Fibroblast of skin of left quadriceps (primary cell): ENCODE measurements around the gene TRAF5.
"Not testable (repeated sequence)": the region's sequence is repeated elsewhere in the genome, so short reads cannot be mapped to it uniquely, and the experiment has no call there.

Source experiments
- DNase-seq, 2 experiments: peaks; one replicate each; pipeline ENCODE4 v3.0.0-alpha.2; 2013; ENCODE audit warnings: low read depth in 2 of 2

Gene TRAF5, protein sequence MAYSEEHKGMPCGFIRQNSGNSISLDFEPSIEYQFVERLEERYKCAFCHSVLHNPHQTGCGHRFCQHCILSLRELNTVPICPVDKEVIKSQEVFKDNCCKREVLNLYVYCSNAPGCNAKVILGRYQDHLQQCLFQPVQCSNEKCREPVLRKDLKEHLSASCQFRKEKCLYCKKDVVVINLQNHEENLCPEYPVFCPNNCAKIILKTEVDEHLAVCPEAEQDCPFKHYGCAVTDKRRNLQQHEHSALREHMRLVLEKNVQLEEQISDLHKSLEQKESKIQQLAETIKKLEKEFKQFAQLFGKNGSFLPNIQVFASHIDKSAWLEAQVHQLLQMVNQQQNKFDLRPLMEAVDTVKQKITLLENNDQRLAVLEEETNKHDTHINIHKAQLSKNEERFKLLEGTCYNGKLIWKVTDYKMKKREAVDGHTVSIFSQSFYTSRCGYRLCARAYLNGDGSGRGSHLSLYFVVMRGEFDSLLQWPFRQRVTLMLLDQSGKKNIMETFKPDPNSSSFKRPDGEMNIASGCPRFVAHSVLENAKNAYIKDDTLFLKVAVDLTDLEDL

DNA sequence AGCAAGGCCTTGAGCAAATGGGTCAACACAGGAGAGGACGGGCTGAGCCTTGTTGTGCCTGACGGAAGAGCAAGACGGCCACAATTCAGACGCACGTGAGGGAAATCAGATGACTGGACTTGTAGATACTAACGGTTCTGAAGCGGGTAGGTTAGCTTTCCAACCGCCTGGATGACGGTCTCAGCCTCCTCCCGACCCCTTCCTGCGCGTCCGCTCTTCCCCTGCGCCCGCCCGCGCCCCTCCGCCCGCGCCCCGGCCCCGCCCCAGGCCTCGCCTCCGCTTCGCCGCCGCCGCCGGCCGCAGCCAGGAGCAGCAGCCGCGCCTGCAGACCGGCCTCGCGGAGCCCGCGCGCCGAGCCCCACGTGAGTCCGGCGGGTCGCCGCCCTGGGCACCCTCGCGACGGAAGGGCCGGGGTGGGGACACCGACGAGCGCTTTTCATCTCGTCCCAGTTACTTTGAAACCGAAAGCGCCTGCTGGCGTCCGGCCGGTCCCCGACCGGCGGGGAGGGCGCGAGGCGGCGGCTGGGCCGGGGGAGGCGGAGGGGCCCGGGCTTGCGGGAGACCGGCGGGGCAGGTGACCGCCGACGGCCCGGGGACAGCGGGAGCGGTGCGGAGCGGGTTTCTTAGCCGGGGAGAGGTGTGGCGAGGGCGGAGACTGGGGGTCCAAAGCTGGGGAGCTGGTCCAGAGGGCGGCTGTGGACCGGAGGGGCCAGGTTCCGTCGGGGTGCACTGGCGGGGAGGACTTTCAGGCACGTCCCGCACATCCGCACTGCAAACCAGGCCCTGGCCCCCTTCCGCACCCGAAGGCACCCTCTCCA, at the start of gene TRAF5:
Gene TRAF5 (plus strand): TSS at position 306 of the 818 bp plus-strand sequence. CDS start 26,407 bp downstream, outside the sequence.
- DNase-seq = peak in 1 of 2 experiments; percentile 10

DNA sequence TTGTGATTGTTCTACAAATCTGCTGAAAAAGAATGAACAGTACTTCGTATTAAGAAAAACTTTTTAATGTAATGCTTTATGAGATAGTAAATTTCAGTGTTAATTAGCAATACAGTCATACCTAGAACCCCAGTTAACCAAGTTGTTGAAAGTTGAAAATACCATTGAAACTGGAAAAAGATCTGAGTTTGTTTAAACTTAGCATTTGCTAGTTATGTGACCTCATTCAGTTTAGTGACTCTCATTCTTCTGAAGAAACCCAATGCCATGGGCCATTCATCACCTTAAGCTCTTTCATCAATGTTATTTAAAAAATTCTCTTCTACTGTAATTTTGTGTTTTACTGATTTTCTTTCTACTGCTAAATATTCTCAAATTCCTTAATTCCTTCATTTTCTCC, 47.3 kb upstream of the TRAF5 start:
- DNase-seq = no peak

DNA sequence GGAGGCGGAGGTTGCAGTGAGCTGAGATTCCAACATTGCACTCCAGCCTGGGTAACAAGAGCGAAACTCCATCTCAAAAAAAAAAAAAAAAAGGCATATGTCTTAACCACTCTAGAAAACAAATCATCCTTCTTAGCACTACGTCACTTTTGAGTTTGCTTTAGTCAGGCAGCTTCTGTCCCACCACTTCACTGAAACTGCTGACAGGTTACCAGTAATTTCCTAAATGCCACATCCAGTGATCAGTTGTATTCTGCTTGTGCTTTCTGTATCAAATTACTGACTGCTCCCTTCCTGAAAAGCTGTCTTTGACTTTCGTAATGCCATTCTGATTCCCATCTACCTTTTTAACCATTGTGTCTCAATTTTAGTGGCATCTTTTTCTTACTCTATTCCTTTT, 45.7 kb upstream of the TRAF5 start:
- DNase-seq = no peak

DNA sequence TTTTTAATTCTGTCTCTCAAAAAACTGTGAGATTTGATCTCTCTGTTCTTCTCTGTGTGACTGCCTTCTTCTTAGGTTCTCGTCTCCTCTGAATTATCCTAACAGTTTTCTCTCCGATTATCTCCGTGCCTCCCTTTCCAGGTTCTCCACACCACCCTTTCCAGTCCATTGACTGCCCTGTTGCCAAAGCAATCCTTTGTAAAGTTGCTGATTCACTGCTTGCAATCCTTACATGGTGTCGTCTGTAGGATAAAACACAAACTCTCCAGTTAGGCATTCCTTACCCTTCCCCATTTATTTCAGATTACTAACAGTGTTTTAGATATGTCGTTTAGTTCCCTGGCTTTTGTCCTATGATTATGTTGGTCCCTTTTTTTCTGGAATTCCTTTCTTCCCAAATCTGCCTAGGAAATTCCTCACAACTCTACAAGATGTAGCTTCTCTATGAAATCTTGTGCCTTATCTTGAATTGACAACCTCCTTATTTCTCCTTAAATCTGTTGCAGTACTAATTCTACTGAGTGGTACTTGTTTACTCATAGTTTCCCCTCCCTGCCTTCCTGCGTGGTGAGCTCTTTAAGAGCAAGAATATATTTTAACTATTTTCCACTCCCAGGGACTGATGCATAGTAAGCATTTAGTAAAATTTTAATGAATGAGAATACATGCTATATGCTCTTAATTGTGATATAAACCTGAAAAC, 45.2 kb upstream of the TRAF5 start:
- DNase-seq = no peak

DNA sequence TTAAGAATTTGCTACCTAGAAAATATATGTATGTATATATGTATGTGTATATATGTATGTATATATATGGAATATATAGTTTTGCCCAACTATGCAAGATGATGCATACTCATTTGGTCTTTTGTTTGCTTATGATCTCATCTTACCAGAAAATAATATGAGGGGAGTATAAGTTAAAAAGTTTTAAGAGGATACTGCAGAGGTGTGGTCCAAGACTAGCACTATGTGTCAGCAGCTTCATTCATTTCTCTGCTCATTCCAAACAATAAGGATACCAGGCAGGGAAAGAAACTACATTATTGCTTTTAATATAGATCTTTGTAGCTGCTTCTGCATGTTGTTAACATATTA, 44.6 kb upstream of the TRAF5 start:
- DNase-seq = no peak

DNA sequence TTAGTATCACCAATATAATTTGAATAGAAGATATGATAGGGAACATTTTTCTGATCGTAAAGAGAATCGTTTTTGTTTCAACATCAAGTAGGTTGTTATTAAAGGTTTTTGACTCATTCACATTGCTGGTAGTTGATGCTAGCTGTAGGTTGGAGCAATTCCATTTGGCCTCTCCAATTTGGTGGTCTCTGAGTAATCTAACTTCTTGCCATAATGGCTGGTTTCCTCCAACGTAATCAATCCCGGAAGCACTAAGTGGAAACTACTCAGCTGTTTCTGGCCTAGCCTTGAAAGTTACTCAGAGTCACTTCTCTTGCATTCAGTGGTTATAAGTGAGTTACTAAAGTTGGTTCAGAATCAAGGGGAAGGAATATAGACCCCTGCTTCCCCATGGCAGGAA, 41.4 kb upstream of the TRAF5 start:
- DNase-seq = no peak

DNA sequence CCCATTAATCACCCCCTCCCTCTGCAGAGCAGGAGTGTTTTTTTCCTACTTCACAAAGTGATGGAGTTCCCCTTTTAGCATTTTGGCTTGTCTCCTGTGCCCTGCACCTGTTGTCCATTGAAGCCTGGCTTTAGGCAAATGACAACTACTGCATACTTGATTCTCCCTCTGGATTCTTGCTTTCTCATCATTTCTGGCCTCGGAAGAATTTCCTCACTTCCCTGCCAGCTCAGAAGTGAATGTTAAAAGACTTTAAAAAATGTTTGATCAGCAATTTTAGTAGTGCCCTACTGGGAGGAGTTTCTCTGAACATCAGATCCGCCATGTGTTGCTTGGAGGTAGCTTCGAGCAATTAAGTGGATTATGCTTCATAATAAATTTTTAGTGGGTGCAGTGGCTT, 39.4 kb upstream of the TRAF5 start:
- no peak for DNase-seq

DNA sequence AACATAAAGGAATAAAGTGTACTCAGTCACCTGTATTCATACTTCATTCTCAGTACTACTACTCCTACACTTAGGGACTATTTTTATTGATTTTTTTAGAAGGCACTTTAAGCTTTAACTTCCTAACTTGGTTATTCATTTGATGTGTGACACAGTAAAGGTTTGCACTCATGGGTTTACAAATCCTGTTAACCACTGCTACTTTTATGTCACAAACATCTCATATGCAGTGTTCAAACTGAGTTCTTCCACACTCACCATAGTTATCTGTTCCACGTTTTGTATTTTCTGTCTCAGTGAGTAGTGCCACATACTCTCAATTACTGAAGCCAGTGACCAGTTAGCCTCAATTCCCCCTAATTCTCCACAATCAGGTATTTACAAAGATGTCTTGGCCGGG, 34.2 kb upstream of the TRAF5 start:
- DNase-seq = no peak

DNA sequence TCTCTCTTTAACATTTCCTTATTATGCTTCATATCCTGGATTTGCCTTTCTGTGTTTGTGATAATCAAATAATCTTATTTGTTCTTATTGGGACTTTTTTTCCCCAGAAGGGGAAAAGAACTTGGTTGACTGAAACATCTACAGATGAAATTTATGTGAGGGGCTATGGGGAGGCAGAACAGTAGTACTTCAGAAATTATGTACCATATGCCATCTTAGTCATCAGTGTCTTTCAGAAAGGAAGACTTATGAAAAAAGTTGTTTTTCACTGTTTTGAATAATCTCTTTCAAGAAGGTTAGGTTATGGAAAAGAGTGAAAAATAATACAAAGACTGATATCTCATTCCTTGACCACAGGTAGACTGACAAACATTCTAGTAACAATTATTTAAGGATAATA, 30.2 kb upstream of the TRAF5 start:
- no peak for DNase-seq

DNA sequence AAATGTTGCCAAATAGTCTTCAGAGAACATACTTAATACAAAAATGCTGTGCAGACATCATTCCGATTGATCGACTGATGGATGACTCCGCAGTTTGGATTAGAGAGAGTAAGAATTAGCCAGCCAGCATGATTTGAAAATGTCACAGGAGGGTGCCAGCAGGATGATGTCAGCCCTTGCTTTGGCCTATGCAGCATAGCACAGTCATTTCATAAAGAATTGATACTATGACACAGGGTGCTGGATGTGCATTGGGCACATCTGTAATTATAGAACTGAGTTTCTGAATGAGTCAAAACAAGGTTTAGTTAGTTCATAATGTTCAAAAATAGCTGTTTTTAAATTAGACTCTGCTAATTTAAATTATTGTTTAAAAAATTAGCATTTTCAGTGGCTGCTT, 21.6 kb upstream of the TRAF5 start:
- no peak for DNase-seq

DNA sequence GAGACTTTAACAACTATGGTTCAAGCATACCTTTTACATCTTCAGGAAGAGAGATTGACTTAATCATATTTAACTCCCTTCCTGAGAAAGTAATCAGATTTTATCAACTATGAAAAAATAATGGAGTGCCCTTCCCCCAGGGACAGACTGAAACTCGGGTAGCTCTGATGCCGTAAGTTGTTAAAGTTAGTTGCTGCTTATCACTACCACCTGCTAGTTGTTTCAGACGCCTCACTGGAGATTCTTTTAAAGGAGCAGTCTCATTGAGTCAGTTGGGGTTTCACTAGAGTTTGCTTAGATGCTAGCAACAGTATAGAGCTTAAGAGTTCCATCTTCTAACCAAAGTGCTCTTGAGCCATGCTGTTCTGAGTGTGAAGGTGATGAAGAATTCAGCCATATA, 17.0 kb upstream of the TRAF5 start:
- DNase-seq = no peak

DNA sequence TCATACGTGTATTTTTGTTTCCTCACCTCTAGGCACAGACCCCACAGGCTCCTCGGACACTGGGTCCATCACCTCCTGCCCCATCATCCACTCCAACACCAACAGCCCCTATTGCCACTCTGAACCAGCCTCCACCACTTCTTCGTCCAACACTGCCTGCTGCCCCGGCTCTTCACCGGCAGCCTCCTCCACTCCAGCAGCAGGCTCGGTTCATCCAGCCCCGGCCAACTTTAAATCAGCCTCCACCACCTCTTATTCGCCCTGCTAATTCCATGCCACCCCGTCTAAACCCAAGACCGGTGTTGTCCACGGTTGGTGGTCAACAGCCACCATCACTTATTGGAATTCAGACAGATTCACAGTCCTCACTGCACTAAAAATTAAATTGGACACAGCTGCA, 13.2 kb upstream of the TRAF5 start:
- DNase-seq = no peak

DNA sequence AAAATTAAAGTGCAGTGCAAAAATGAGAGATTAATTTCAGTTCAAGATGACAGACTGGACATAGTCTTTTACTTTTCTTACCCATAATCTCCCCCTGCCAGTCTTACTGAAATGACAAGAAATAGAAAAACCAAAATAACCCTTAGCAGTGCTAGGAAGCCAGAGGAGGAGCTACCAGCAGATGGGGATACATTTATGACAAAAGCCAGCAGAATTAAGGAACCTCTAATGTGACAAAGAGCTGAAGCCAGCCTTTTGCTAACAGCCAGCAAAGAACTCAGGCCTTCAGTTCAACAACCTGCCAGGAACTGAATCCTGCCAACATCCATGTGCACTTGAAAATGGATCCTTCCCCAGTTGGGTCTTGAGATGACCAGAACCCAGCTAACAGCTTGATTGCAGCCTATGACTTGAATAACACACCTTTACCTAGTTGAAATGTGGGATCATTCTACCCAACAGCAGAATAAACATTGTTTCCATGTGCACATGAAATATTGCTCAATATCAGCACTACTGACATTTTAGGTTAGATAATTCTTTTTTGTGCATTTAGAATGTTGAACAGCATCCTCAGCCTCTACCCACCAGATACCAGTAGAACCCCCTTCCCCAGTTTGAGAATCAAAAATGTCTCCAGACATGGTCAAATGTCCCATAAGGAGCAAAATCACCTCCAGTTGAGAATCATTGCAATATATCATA, 7.9 kb upstream of the TRAF5 start:
- DNase-seq = no peak

DNA sequence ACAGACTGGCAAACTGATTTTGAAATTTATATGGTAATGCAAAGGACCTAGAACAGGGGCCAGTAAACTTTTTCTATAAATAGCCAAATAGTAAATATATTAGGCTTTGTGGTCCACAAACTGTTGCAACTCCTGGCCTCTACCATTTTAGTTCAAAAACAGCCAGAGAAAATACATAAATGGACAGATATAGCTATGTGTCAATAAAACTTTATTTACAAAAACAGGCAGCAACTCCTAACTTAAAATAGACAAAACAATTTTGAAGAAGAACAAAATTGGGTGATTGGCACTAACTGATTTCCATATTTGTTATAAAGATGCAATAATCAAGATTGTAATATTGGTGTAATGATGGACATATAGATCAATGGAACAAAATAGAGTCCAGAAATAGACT, 6.7 kb upstream of the TRAF5 start:
- DNase-seq = no peak

DNA sequence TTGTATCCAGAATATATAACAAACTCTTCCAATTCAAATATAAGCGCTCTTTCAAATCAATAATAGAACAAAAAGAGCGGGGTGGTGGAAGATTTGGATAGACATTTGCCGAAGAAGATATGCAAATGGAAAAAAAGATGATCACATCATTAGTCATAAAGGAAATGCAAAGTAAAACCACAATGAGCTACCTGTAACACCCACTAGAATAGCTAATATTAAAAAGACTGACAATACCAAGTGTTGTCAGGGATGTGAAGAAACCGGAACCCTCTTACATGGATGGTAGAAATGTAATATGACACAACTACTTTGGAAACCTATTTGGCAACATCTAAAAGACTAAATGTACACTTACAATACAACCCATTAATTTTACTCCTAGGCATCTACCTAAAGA, 5.7 kb upstream of the TRAF5 start:
- no peak for DNase-seq

DNA sequence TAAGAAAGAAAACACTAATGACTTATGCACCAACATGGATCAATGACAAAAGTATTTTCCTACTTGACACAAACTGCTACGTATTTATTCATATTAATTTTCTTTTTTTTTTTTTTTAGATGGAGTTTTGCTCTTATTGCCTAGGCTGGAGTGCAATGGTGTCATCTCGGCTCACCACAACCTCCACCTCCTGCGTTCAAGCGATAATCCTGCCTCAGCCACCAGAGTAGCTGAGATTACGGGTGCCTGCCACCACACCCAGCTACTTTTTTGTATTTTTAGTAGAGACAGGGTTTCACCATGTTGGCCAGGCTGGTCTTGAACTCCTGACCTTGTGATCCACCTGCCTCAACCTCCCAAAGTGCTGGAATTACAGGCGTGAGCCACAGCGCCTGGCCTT, 5.0 kb upstream of the TRAF5 start:
- not testable (repeated sequence) for DNase-seq

DNA sequence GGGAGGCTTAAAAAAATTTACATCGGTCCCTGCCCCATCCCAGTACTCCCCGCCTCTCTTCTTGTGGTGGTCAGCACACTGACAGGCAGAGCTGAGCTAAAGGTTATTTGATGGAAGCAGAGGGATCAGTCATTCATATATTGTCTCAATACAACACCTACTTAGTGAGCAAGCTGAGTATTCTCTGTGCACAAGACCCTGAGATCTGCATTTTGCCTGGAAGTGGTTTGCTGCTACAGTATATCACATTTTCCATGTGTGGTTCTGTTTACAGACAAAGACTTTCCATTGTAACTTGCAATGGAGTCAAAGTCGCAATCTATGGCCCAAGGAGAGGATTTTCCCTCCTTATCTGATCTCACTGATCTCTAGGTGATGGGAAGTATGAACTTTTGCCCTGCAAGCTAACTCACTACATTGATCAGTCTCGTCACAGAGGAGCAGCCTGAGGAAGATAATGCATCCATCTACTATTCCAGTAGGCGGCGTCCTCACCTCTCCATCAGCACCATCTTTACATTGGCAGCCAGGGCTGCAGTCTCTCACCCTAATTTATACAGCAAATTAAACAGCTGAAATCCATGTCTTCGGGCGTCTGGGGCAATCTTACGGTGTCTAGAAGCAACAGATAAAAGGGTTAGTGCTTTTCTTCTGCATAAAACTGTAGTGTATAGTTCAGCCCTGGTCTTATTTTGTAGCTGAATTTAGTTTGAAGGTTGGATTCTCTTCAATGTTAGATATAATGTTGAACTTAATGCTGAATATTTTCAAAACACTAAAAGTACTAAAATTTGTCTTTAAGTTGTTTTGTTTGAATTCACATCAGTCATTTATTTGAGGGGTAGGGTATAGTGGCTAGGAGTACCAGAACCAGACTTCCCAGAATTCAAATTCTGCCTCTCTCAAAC, 3.2 kb upstream of the TRAF5 start:
- DNase-seq = peak; percentile 22 to 32

DNA sequence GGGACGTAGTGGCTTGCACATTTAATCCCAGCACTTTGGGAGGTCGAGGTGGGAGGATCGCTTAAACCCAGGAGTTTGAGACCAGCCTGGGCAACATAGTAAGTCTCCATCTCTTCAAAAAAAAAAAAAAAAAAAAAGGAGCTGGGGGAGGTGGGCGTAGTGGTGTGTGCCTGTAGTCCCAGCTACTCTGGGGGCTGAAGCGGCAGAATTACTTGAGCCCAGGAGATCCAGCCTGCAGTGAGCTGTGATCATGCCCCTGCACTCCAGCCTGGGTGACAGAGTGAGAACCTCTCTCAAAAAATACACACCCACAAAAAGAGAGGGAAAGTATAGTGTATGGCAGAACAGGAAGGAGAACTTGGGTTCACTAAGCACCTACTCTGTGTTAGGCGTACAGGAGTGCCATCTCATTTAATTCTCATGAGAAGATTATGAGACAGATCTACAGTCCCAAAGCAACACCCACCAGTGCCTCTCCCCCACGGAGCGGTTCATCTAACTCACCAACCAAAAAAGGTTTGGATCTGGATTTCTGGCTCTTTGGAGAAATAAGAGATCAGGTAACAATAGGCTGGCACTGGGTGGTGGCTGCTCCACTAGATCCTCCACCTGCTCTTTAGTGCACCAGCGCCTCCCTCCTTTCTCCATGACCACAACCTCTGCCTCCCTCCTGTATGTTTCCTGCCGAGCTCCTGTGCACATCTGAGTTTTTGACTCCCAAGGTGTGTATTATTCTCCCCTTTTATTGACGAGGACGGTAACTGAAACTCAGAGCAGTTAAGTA, 1.4 kb upstream of the TRAF5 start:
- no peak for DNase-seq

DNA sequence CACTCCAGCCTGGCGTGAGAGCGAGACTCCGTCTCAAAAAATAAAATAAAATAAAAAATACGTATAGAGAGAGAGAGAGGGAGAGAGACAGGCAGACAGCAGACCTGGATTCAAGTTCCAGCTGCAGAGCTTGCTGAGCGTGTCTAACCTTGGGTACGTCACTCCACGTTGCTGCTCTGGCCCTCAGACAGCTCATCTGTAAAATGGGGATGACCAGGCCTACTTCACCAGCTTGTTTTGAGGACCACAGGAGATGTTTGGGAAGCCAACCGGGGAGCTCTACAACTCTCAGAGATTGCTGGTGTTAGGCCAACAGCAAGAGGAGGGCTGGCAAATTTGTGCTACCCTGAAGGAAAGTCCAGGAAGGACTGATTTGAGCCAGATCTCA, 499 bp upstream of the TRAF5 start:
- DNase-seq = no peak
